Cardiac fibroblast (primary cell): ENCODE data around the gene PDHA2.

Source experiments
- DNase-seq, 2 donors: peaks; one replicate each; pipeline versions ENCODE4 v3.0.0 to v3.0.0-alpha.2; 2010; ENCODE audit warnings: low read depth in 2 of 2
- H3K4me3 ChIP-seq, 2 donors: replicated peaks in 1 of 2; 1 replicate in 1 of 2; 2 replicates in 1 of 2; pipeline ENCODE4 v1.5.1; 2011; ENCODE audit warnings: low read depth in 2 of 2, low read length in 2 of 2, mild to moderate bottlenecking in 2 of 2, moderate library complexity in 1 of 2
- TF ChIP-seq, protein P1 (sequence below): IDR thresholded peaks from one replicate; pipeline ENCODE4 v1.5.1; 2011; ENCODE audit warnings: low read depth, mild to moderate bottlenecking, low read length, inconsistent platforms

Gene PDHA2

DNA sequence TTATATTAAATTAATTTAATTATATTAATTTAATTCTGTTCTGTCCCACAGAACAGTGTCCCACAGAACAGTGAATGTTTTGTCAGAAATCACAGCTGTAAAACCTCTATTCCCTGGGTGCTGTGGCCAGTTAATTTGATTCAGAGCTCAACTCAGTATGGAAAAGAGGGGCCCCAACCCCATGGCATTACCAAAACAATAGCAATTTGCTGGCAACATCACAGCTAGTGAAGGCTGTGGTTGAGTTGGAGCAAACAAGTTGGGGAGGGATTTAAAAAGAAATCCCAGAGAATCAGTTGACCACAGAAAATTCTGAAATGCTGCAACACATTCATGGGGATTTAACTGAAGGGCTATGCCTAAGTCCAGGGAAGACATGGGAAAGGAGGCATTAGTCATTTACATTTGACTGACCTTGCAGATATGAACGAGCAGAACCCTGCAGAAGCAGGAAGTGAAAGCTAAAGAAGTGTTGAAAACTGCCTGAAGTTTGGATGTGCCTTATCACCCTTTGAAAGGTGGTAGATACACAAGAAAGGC lies 30.1 kb downstream of the PDHA2 start:
- no peak overlapping the region for H3K4me3 ChIP-seq
- DNase-seq = peak in 1 of 2 donors; percentile 52
- TF ChIP-seq, protein P1, sequence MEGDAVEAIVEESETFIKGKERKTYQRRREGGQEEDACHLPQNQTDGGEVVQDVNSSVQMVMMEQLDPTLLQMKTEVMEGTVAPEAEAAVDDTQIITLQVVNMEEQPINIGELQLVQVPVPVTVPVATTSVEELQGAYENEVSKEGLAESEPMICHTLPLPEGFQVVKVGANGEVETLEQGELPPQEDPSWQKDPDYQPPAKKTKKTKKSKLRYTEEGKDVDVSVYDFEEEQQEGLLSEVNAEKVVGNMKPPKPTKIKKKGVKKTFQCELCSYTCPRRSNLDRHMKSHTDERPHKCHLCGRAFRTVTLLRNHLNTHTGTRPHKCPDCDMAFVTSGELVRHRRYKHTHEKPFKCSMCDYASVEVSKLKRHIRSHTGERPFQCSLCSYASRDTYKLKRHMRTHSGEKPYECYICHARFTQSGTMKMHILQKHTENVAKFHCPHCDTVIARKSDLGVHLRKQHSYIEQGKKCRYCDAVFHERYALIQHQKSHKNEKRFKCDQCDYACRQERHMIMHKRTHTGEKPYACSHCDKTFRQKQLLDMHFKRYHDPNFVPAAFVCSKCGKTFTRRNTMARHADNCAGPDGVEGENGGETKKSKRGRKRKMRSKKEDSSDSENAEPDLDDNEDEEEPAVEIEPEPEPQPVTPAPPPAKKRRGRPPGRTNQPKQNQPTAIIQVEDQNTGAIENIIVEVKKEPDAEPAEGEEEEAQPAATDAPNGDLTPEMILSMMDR = no peak

DNA sequence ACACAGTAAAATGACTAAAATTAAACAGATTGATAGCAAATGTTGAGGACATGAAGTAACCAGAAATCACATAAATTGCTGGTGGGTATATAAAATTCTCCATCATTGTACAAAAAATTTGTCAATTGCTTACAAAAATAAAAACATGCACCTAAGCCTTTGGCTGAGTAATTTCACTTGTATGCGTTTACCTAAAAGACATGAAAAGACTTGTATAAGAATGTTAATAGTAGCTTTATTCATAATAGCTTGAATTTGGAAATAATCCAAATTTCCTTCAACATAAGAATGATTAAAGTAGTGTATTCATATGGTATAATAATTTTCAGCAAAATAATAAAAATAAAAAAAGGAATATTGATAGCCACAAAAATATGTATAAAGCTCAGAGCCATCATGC lies 37.7 kb downstream of the PDHA2 start:
- TF ChIP-seq, protein P1 = no peak
- DNase-seq = no peak

DNA sequence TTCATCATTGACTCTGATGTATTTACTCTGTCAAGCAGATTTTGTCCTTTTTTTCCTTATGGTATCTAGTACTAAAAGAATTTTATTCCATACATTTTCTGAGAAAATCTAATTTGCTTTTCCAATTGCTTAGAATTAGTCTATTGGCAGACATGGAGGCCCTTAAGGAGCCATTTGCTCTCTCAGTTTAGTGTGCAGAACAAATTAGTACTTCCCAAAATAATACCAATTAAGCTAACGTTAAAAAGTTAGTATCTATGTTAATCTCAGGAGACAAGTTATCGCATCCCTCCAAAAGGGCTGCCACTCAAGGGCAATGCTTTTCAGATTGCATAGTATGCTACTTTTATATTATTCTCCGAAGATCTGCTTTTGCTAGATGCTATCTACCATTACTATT lies 47.7 kb downstream of the PDHA2 start:
- DNase-seq = no peak
- TF ChIP-seq, protein P1 = no peak
- H3K4me3 ChIP-seq = no peak overlapping the region

More for the DNA sequence above, 37.7 kb downstream of the PDHA2 start:
- no peak overlapping the region for H3K4me3 ChIP-seq

DNA sequence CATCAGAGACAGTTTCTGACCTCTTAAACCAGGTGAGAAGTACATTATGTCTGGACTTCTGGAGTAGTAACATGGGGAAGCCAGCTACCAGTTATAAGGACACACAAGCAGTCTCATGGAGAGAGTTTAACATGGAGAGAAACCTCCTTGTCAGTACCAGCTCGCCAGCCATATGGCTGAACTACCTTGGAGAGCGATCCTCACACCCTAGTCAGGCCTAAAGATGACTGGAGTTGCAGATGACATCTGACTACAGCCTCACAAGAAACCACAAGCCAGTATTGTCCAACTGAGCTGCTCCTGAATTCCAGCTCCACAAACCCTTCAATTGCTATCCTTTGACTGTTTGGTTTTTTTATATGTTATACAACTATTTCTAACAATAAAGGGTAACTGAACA lies 49.8 kb downstream of the PDHA2 start:
- TF ChIP-seq, protein P1 = no peak
- peak; percentile 32 to 36 for DNase-seq
- H3K4me3 ChIP-seq = no peak overlapping the region
